ENCODE measurements around the gene CDSN.
"Not testable (repeated sequence)": the region's sequence is repeated elsewhere in the genome, so short reads cannot be mapped to it uniquely, and the experiment has no call there.

The CDSN gene

GRCh38 chr6:31068669-31069340 is 51.4 kb downstream of the CDSN start:
- peaks cover 10% of the 10 kb centered on the region for H3K4me1 ChIP-seq (ENCODE audit: insufficient read depth, poor library complexity, severe bottlenecking)
- no peaks in the 10 kb centered on the region for H3K27me3 ChIP-seq (ENCODE audit: insufficient read depth, poor library complexity, severe bottlenecking)
- H3K4me3 ChIP-seq (ENCODE audit: severe bottlenecking), result no peak overlapping the region
- H3K9me3 ChIP-seq (ENCODE audit: severe bottlenecking), result no peaks in the 10 kb centered on the region
- peak; percentile 93 for TF ChIP-seq CTCF (IDR thresholded peaks at IDR 0.05; ENCODE audit: poor library complexity, severe bottlenecking)
- DNase-seq (ENCODE audit: low spot score) (no peak), ATAC-seq (ENCODE audit: low read depth) (peak; percentile 77)
- H3K36me3 ChIP-seq (ENCODE audit: low read depth), result no peaks in the 10 kb centered on the region
- no peak overlapping the region for H3K27ac ChIP-seq (ENCODE audit: poor library complexity, severe bottlenecking)

GRCh38 chr6:31067891-31068668 is 52.2 kb downstream of the CDSN start:
- not testable (repeated sequence) for ATAC-seq (ENCODE audit: low read depth)

GRCh38 chr6:31067028-31067427 is 53.2 kb downstream of the CDSN start:
- ATAC-seq (ENCODE audit: low read depth); H3K27me3 ChIP-seq (ENCODE audit: insufficient read depth, poor library complexity, severe bottlenecking); H3K9me3 ChIP-seq (ENCODE audit: severe bottlenecking); H3K4me3 ChIP-seq (ENCODE audit: severe bottlenecking); DNase-seq (ENCODE audit: low spot score); H3K36me3 ChIP-seq (ENCODE audit: low read depth); H3K4me1 ChIP-seq (ENCODE audit: insufficient read depth, poor library complexity, severe bottlenecking); H3K27ac ChIP-seq (ENCODE audit: poor library complexity, severe bottlenecking): not testable (repeated sequence)

More at GRCh38 chr6:31067891-31068668, 52.2 kb downstream of the CDSN start:
- DNase-seq (ENCODE audit: low spot score); H3K9me3 ChIP-seq (ENCODE audit: severe bottlenecking); H3K27ac ChIP-seq (ENCODE audit: poor library complexity, severe bottlenecking); H3K27me3 ChIP-seq (ENCODE audit: insufficient read depth, poor library complexity, severe bottlenecking); H3K4me3 ChIP-seq (ENCODE audit: severe bottlenecking); H3K36me3 ChIP-seq (ENCODE audit: low read depth): not testable (repeated sequence)
- peaks cover 10% of the 10 kb centered on the region for H3K4me1 ChIP-seq (ENCODE audit: insufficient read depth, poor library complexity, severe bottlenecking)

DNA sequence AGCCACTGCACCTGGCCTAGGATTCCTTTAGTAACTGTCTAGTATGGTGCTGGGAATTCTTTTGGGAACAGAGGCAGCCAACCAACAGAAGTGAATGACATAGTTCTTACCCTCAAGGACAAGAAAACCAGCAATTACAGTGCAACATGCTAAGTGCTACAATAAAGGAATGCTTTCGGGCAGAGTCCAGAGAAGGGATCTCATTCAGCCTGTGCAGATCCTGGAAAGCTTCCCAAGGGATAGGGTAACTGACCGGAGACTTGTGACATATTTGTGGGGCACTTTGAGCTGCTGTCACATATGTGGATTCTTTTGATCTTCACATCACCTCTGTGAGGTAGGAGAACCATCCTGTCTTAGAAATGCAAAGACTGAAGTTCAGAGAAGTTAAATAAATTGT is 54.7 kb downstream of the CDSN start:
- H3K27me3 ChIP-seq (ENCODE audit: insufficient read depth, poor library complexity, severe bottlenecking), result no peaks in the 10 kb centered on the region
- no peak for DNase-seq (ENCODE audit: low spot score)
- no peak overlapping the region for H3K27ac ChIP-seq (ENCODE audit: poor library complexity, severe bottlenecking)
- H3K4me3 ChIP-seq (ENCODE audit: severe bottlenecking), result no peak overlapping the region
- ATAC-seq (ENCODE audit: low read depth), result no peak
- no peaks in the 10 kb centered on the region for H3K36me3 ChIP-seq (ENCODE audit: low read depth)
- TF ChIP-seq CTCF (IDR thresholded peaks at IDR 0.05; ENCODE audit: poor library complexity, severe bottlenecking), result no peak
- H3K4me1 ChIP-seq (ENCODE audit: insufficient read depth, poor library complexity, severe bottlenecking), result peaks cover 4% of the 10 kb centered on the region
- H3K9me3 ChIP-seq (ENCODE audit: severe bottlenecking), result no peaks in the 10 kb centered on the region
